ENCODE results near the gene BANF2. TPM values are rescaled to one million over a fixed set of nuclear protein-coding genes. Genes with fewer than 3 reads are reported as not detected.

BANF2 gene
- total and polyA plus RNA-seq, 2 of the 4 experiments (the other 2 are of a cell fraction): not detected

- no peak for TF ChIP-seq CTCF (conservative IDR thresholded peaks at IDR 0.05; ENCODE audit: low read depth, low read length)
Measured at GRCh38 chr20:17650301-17651128, 49.3 kb upstream of the BANF2 start (continued).

GRCh38 chr20:17651129-17651759, 48.5 kb upstream of the BANF2 start:
- Histone ChIP-seq H3K56ac (ENCODE audit: extremely low read depth, insufficient read depth, low read length) (no peak overlapping the region), H2AFZ (replicated peaks; ENCODE audit: low read length, poor library complexity) (no peak overlapping the region), H3K14ac (replicated peaks; ENCODE audit: low read depth, low read length) (no peak overlapping the region; the same call in 1 of the 2 replicates), H3K9me3 (ENCODE audit: control insufficient read depth, insufficient read depth, low read length) (no peaks in the 10 kb centered on the region), H3K4me1 (ENCODE audit: control insufficient read depth, insufficient read depth, low read length) (peaks cover 49% of the 10 kb centered on the region), H2BK5ac (ENCODE audit: low read depth, low read length, poor library complexity, severe bottlenecking) (no peak overlapping the region), H3K9me1 (ENCODE audit: insufficient read depth, low read length) (peaks cover 24% of the 10 kb centered on the region), H4K91ac (ENCODE audit: insufficient read depth, low read depth, low read length) (no peak overlapping the region), H2BK15ac (ENCODE audit: low read depth, low read length) (no peak overlapping the region), H3K27me3 (ENCODE audit: control insufficient read depth, insufficient read depth, low read length) (no peaks in the 10 kb centered on the region), H3K36me3 (ENCODE audit: control insufficient read depth, insufficient read depth, low read length) (peaks cover 52% of the 10 kb centered on the region), H3K18ac (ENCODE audit: low read depth, low read length) (no peak overlapping the region), H3K4ac (ENCODE audit: low read depth, low read length) (no peak overlapping the region), H3K4me2 (ENCODE audit: low read depth, low read length) (no peak overlapping the region), H4K20me1 (ENCODE audit: insufficient read depth, low read length) (peaks cover 99% of the 10 kb centered on the region), H2AK9ac (replicated peaks; ENCODE audit: low read depth, low read length, poor library complexity) (no peak overlapping the region), H3K79me1 (ENCODE audit: low read depth in 1 of 2, low read length in 2 of 2) (peaks cover 27 to 96% of the 10 kb centered on the region in 2 experiments), H4K5ac (ENCODE audit: low read depth, low read length) (no peak overlapping the region), H2AK5ac (ENCODE audit: low read depth, low read length) (no peak overlapping the region), H3K4me3 (ENCODE audit: insufficient read depth, low read depth, low read length) (no peak overlapping the region), H3K23ac (ENCODE audit: low read depth, low read length) (no peak overlapping the region; the same call in 1 of the 2 replicates), H4K8ac (ENCODE audit: low read depth in 2 of 2, low read length in 2 of 2) (no peak overlapping the region), H2BK20ac (ENCODE audit: low read depth, low read length) (no peak overlapping the region), H3K27ac (ENCODE audit: insufficient read depth, low read length) (no peak overlapping the region), H3K9ac (ENCODE audit: low read depth, low read length) (no peak overlapping the region), H2BK120ac (ENCODE audit: low read depth, low read length) (no peak overlapping the region)
- 40% methylated on average over 1 of the region's 11 CpGs; no CpG with 5 or more reads in 1 of the 2 experiments for WGBS, 2 experiments (ENCODE audit: extremely low coverage in 2 of 2, insufficient read length in 1 of 2)
- ChIA-PET POLR2A (ENCODE audit: unreplicated experiment) (interaction anchor here (0.6 kb wide), 1 partner anchor 18 kb away, joined by 3 read pairs; no protein-coding TSS in a partner anchor), CTCF (no interaction called here)
- in situ Hi-C loops (cut with MboI; ENCODE audit: low sequenced_read_pairs): no loop called here
- dilution Hi-C loops (cut with HindIII; ENCODE audit: low sequenced_read_pairs, unreplicated experiment): no loop called here
- DNase-seq (peak; percentile 59), ATAC-seq (ENCODE audit: low read depth) (peak; percentile 46)
- intact Hi-C loops (cut with micrococcal nuclease): loop anchor here (5.0 kb wide), 1 partner anchor 286 kb away; no protein-coding TSS in a partner anchor
- TF ChIP-seq RFX5 (IDR thresholded peaks at IDR 0.05; ENCODE audit: low read depth, low read length): no peak
- TF ChIP-seq POLR2A (IDR thresholded peaks at IDR 0.05; ENCODE audit: low read depth, low read length): no peak
- peak; percentile 68 for TF ChIP-seq CEBPB (IDR thresholded peaks at IDR 0.05; ENCODE audit: low read depth, low read length)
- peak; percentile 64 for TF ChIP-seq NFE2L2 (IDR thresholded peaks at IDR 0.05; ENCODE audit: low read depth, low read length)
- no peak for TF ChIP-seq RCOR1 (IDR thresholded peaks at IDR 0.05; ENCODE audit: insufficient replicate concordance, low read length)
- peak; percentile 80 for TF ChIP-seq MAFK (IDR thresholded peaks at IDR 0.05; ENCODE audit: low read depth, low read length)
- no TSS peak for BruUV-seq (replicated peaks)

All from IMR-90 (cell line).